ENCODE measurements around the gene MSH6. TPM values are rescaled to one million over a fixed set of nuclear protein-coding genes. Genes with fewer than 3 reads are reported as not detected.

Gene MSH6
- total RNA-seq, 3 donors from 2014 or later: 164 to 186 (median 166) TPM

DNA sequence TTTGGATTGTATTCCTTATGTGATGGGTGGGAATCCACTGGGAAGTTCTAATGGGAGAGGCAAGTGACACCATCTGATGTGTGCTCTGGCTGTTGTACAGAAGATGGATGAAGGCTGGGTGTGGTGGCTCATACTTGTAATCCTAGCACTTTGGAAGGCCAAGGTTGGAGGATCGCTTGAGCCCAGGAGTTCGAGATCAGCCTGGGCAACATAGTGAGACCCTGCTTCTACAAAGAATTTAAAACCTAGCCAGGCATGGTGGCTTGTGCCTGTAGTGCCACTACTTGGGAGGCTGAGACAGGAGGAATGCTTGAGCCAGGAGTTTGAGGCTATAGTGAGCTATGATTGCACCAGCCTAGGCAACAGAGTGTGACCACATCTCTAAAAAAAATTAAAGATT lies 10.6 kb upstream of the MSH6 start:
- no peak for ATAC-seq
- Mint-ChIP-seq H3K36me3 (ENCODE audit: insufficient read depth) (no peaks in the 10 kb centered on the region), H3K4me3 (no peak overlapping the region), H3K27me3 (ENCODE audit: low read depth) (peaks cover 3% of the 10 kb centered on the region), H3K9me3 (no peaks in the 10 kb centered on the region), H3K4me1 (ENCODE audit: low read depth) (peaks cover 3% of the 10 kb centered on the region)
- DNase-seq: no peak

GRCh38 chr2:47774567-47774966 lies 8.4 kb upstream of the MSH6 start:
- no peak for ATAC-seq
- no peaks in the 10 kb centered on the region for H3K27me3 Mint-ChIP-seq (ENCODE audit: low read depth)
- no peak overlapping the region for H3K4me3 Mint-ChIP-seq
- no peaks in the 10 kb centered on the region for H3K4me1 Mint-ChIP-seq (ENCODE audit: low read depth)
- DNase-seq: no peak
- H3K9me3 Mint-ChIP-seq: no peaks in the 10 kb centered on the region
- no peaks in the 10 kb centered on the region for H3K36me3 Mint-ChIP-seq (ENCODE audit: insufficient read depth)

DNA sequence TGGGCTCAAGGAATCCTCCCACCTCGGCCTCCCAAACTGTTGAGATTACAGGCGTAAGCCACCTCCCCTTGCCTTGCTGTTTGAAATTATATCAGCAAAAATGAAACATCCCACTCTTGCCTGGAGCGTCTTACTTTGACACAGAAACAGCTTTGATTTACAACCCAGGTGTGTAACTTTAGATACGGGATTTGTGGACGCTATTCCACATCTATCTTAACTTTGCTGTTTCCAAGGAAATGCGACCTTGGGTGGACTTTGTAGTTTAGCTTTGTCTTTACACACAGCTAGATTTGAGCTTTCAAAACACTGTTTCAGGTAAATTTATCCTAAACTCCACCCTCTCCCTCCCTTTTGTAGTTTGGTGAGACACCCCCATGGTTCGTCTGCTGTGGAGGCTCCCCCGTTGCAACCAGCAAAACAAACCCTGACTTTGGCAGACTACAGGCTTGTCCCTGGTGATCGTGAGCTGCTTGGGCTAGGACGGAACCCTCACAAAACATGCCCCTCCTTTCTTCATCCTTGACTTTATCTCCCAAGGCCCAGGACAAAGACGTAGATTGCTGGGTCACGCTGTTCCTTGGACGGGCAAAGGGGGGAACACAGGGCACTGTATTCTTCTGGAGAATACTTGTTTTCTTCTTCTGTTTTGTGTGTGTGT lies 5.5 kb upstream of the MSH6 start:
- Mint-ChIP-seq H3K36me3 (ENCODE audit: insufficient read depth) (no peaks in the 10 kb centered on the region), H3K27me3 (ENCODE audit: low read depth) (no peaks in the 10 kb centered on the region), H3K4me3 (no peak overlapping the region), H3K9me3 (no peaks in the 10 kb centered on the region), H3K4me1 (ENCODE audit: low read depth) (peaks cover 2% of the 10 kb centered on the region)
- ATAC-seq (no peak), DNase-seq (no peak)

DNA sequence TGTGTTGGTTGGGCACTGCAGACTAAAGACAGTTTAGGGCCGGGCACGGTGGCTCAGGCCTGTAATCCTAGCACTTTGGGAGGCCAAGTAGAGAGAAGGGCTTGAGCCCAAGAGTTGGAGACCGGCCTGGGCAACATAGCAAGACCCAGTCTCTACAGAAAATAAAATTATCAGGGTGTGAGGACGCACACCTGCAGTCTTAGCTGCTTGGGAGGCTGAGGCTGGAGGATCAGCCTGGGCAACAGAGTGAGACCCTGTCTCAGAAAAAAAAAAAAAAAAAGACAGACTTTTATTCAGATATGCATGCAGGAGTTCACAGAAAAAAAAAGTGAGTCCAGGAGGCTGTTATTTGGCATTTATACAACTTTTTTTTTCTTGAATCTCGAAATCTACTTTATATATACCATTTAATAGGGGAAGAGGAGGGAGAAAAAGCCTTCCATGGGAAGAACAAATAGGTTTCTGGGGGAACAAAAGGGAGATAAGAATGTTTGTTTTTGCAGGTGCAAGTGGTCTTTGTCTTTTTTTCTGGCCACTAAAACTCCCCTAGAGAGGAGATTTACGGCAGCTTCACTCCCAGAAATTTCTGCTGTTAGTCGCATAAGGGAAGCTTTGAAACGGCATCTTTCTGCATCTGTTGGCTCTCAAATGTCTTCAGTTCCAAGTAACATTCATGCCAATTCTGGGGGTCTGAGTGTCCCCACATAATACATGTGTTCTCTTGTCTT lies 4.1 kb upstream of the MSH6 start:
- Mint-ChIP-seq H3K27me3 (ENCODE audit: low read depth) (no peaks in the 10 kb centered on the region), H3K4me3 (no peak overlapping the region), H3K4me1 (ENCODE audit: low read depth) (peaks cover 2% of the 10 kb centered on the region), H3K9me3 (no peaks in the 10 kb centered on the region), H3K36me3 (ENCODE audit: insufficient read depth) (no peaks in the 10 kb centered on the region)
- ATAC-seq (no peak), DNase-seq (no peak)

- H3K4me1 Mint-ChIP-seq (ENCODE audit: low read depth): peaks cover 2% of the 10 kb centered on the region
- no peak for DNase-seq
- H3K9me3 Mint-ChIP-seq: no peaks in the 10 kb centered on the region
- H3K4me3 Mint-ChIP-seq: no peak overlapping the region
- H3K36me3 Mint-ChIP-seq (ENCODE audit: insufficient read depth): no peaks in the 10 kb centered on the region
- ATAC-seq: no peak
- H3K27me3 Mint-ChIP-seq (ENCODE audit: low read depth): no peaks in the 10 kb centered on the region
Measured at GRCh38 chr2:47779426-47779790, 3.5 kb upstream of the MSH6 start.

- no peak for DNase-seq
- Mint-ChIP-seq H3K4me3 (peak overlapping the region; percentile 80), H3K36me3 (ENCODE audit: insufficient read depth) (peaks cover 8% of the 10 kb centered on the region), H3K4me1 (ENCODE audit: low read depth) (peaks cover 24% of the 10 kb centered on the region), H3K9me3 (no peaks in the 10 kb centered on the region), H3K27me3 (ENCODE audit: low read depth) (no peaks in the 10 kb centered on the region)
- no peak for ATAC-seq
Measured at GRCh38 chr2:47782381-47782670, 619 bp upstream of the MSH6 start.

- ATAC-seq: peak; percentile 35 to 38
- H3K4me1 Mint-ChIP-seq (ENCODE audit: low read depth): peaks cover 24% of the 10 kb centered on the region
- H3K4me3 Mint-ChIP-seq: peak overlapping the region; percentile 86
- DNase-seq: peak; percentile 58
- H3K36me3 Mint-ChIP-seq (ENCODE audit: insufficient read depth): peaks cover 8% of the 10 kb centered on the region
- H3K27me3 Mint-ChIP-seq (ENCODE audit: low read depth): no peaks in the 10 kb centered on the region
- no peaks in the 10 kb centered on the region for H3K9me3 Mint-ChIP-seq
Measured at GRCh38 chr2:47783486-47784351, 774 bp downstream of the MSH6 start.

DNA sequence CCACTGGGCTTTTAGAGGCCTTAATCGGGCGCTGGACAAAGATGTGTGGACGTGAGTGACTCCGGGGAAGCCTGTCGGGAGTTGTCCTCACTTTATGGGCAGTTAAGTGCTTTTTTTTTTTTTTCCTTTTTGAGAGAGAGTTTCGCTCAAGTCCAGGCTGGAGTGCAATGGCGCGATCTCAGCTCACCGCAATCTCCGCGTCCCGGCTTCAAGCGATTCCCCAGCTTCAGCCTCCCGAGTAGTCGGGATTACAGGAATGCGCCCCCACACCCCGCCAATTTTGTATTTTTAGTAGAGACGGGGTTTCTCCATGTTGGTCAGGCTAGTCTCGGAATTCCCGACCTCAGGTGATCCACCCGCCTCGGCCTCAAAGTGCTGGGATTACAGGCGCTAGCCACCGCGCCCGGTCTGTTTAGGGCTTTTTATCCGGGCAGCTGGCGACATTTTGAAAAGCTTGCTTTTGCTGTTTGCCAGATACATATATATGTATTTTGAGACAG lies 1.5 kb downstream of the MSH6 start:
- H3K4me1 Mint-ChIP-seq (ENCODE audit: low read depth): peaks cover 24% of the 10 kb centered on the region
- peaks cover 8% of the 10 kb centered on the region for H3K36me3 Mint-ChIP-seq (ENCODE audit: insufficient read depth)
- peak overlapping the region; percentile 86 for H3K4me3 Mint-ChIP-seq
- DNase-seq (no peak), ATAC-seq (no peak)
- no peaks in the 10 kb centered on the region for H3K9me3 Mint-ChIP-seq
- no peaks in the 10 kb centered on the region for H3K27me3 Mint-ChIP-seq (ENCODE audit: low read depth)

DNA sequence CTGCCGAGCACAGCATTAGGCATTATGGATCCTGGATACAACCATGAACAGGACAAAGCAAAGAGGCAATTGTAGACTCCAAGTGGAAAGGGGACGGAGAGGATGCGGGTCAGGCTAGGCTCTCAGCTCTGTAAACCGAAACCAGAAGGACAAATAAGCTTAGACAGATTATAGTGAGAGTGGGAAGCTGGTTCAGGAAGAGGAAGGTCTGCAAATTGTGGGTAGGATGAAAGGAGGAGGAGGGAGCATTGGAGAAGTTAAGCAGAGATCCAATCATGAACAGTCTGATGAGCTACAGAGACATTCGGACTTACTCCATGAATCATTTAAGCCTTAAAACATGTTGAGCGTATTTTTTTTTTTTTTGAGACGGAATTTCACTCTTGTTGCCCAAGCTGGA lies 3.0 kb downstream of the MSH6 start:
- peaks cover 30% of the 10 kb centered on the region for H3K4me1 Mint-ChIP-seq (ENCODE audit: low read depth)
- H3K4me3 Mint-ChIP-seq: no peak overlapping the region
- DNase-seq (no peak), ATAC-seq (no peak)
- peaks cover 15% of the 10 kb centered on the region for H3K36me3 Mint-ChIP-seq (ENCODE audit: insufficient read depth)
- no peaks in the 10 kb centered on the region for H3K9me3 Mint-ChIP-seq
- H3K27me3 Mint-ChIP-seq (ENCODE audit: low read depth): no peaks in the 10 kb centered on the region

- no peak overlapping the region for H3K4me3 Mint-ChIP-seq
Measured at GRCh38 chr2:47796090-47796697, 13.2 kb downstream of the MSH6 start.

DNA sequence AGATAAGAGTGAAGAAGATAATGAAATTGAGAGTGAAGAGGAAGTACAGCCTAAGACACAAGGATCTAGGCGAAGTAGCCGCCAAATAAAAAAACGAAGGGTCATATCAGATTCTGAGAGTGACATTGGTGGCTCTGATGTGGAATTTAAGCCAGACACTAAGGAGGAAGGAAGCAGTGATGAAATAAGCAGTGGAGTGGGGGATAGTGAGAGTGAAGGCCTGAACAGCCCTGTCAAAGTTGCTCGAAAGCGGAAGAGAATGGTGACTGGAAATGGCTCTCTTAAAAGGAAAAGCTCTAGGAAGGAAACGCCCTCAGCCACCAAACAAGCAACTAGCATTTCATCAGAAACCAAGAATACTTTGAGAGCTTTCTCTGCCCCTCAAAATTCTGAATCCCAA lies 15.7 kb downstream of the MSH6 start:
- H3K4me1 Mint-ChIP-seq (ENCODE audit: low read depth): no peaks in the 10 kb centered on the region
- no peak overlapping the region for H3K4me3 Mint-ChIP-seq
- peaks cover 68% of the 10 kb centered on the region for H3K36me3 Mint-ChIP-seq (ENCODE audit: insufficient read depth)
- no peaks in the 10 kb centered on the region for H3K27me3 Mint-ChIP-seq (ENCODE audit: low read depth)
- ATAC-seq: no peak
- H3K9me3 Mint-ChIP-seq: peaks cover 8% of the 10 kb centered on the region
- DNase-seq: no peak

More at GRCh38 chr2:47796090-47796697, 13.2 kb downstream of the MSH6 start:
- Mint-ChIP-seq H3K36me3 (ENCODE audit: insufficient read depth) (peaks cover 57% of the 10 kb centered on the region), H3K9me3 (no peaks in the 10 kb centered on the region), H3K27me3 (ENCODE audit: low read depth) (no peaks in the 10 kb centered on the region), H3K4me1 (ENCODE audit: low read depth) (peaks cover 2% of the 10 kb centered on the region)
- no peak for ATAC-seq
- no peak for DNase-seq

GRCh38 chr2:47799031-47799609 lies 16.2 kb downstream of the MSH6 start:
- peaks cover 9% of the 10 kb centered on the region for H3K9me3 Mint-ChIP-seq
- ATAC-seq (no peak), DNase-seq (no peak)
- no peaks in the 10 kb centered on the region for H3K4me1 Mint-ChIP-seq (ENCODE audit: low read depth)
- H3K36me3 Mint-ChIP-seq (ENCODE audit: insufficient read depth): peaks cover 72% of the 10 kb centered on the region
- no peaks in the 10 kb centered on the region for H3K27me3 Mint-ChIP-seq (ENCODE audit: low read depth)
- H3K4me3 Mint-ChIP-seq: no peak overlapping the region

- H3K27me3 Mint-ChIP-seq (ENCODE audit: low read depth): no peaks in the 10 kb centered on the region
- H3K36me3 Mint-ChIP-seq (ENCODE audit: insufficient read depth): peaks cover 80% of the 10 kb centered on the region
- H3K4me3 Mint-ChIP-seq: no peak overlapping the region
- DNase-seq (no peak), ATAC-seq (peak in 1 of 2 donors; percentile 18)
- H3K9me3 Mint-ChIP-seq: peaks cover 9% of the 10 kb centered on the region
- no peaks in the 10 kb centered on the region for H3K4me1 Mint-ChIP-seq (ENCODE audit: low read depth)
Measured at GRCh38 chr2:47801118-47801517, 18.2 kb downstream of the MSH6 start.

- no peak overlapping the region for H3K4me3 Mint-ChIP-seq
- H3K27me3 Mint-ChIP-seq (ENCODE audit: low read depth): no peaks in the 10 kb centered on the region
- DNase-seq (no peak), ATAC-seq (no peak)
- H3K36me3 Mint-ChIP-seq (ENCODE audit: insufficient read depth): peaks cover 81% of the 10 kb centered on the region
- H3K4me1 Mint-ChIP-seq (ENCODE audit: low read depth): no peaks in the 10 kb centered on the region
- H3K9me3 Mint-ChIP-seq: peaks cover 9% of the 10 kb centered on the region
Measured at GRCh38 chr2:47803363-47803762, 20.4 kb downstream of the MSH6 start.
